GM18867 (cell line): Measurements from ENCODE around the gene FXYD7.
"Not testable (repeated sequence)": the region's sequence is repeated elsewhere in the genome, so short reads cannot be mapped to it uniquely, and the experiment has no call there.

Source experiments
- ATAC-seq: cut with Tn5 transposase; IDR thresholded peaks from one replicate; pipeline ENCODE4 v1.9.1; 2021; ENCODE audit warnings: mild to moderate bottlenecking, moderate library complexity; ENCODE audit not compliant: unreplicated experiment

FXYD7 gene

DNA sequence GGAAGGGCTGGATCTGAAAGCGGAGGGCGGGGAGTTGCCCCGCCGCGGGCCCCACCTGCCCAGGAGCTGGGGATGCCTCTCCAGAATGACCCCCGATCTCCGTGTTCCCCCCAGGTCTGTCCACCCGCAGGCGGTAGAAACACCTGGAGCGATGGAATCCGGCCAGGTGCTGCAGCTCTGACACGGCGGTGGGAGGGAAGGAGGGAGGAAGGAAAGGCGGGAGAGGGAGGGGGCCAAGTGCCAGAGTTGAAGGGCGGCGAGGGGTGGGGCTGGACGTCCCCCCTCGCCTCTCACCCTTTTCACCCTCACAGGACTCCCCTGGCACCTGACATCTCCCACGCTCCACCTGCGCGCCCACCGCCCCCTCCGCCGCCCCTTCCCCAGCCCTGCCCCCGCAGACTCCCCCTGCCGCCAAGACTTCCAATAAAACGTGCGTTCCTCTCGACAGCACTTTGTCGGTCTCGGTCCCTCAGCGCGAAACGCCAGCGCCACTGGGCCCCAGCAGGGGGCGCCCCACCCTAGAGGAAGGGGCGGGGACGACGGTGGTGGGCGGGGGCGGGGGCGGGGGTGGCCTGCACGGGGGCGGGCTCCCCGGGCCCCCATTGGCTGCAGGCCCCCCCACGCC, 337 bp upstream of the FXYD7 start:
- ATAC-seq, result no peak

DNA sequence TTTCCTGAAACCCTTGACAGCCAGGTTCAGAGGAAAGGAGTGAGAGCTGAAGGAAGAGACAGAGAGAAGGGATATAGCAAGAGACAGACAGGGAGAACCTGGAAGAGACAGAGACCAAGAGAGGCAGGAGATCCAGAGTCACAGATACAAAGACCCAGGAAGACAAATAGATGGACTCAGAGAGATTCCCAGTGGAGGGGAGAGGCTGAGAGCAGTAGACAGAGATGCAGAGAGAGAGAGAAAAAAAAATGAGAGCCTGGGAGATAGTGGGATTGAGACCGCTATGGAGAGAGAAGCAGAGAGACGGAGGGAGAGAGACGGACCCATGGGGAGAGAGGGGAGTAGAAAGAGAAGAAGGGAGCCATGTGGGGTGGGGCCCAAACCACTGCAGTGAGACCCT, 763 bp downstream of the FXYD7 start:
- no peak for ATAC-seq

DNA sequence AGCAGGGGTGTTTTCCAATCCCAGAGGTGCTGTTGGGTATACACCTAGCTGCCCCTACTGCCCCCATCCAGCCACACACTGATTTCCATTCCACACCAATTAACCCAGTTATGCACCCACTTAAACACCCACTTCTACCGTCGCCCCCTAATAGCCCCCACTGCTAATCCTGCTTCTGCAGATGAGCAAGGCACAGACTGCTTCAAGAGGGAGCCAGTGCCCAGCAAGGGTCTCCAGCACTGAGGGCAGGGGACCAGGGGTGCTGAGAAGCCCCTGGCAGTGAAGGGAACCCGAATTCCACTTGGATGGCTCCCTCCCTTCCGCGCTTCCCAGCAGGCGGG, 1.2 kb downstream of the FXYD7 start:
- ATAC-seq, result no peak

DNA sequence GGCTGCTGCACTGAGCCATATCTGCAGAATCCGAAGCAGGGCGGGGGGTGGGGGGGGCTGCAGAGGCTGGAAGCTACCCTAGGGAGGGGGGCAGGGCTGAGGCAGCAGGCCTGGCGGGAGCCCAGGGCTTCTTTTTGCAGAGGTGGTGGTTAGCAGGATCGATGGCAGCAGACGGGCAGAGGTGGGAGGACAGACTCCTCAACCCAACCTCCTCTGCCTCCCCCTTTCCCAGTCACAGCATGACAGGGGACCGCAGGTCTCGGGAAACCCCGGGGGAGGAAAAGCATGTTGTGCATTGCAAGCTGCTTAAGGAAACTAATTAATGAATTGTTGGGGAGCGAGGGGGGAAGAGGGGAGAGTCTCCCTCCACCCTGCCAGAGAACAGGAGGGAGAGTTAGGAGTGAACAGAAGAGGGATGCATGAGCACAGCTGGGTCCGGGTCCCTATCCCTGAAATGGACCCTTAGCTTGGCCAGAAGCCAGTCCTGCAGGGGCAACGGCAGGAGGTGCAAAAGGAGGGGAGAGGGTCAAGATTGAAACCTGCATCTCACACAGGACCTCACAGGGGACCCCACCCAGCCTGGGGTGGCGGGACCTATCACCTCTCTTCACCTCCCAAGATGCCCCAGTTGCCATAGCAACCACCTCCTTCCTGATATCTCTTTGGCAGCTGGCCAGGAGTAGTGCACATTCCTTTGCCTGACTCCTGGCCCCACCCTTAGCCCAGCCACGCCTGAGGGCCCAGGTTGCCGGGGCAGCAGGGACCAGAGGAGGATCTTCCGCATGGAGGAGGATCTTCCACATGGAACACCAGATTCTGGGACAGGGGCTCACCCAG, 1.8 kb downstream of the FXYD7 start:
- ATAC-seq, result no peak

DNA sequence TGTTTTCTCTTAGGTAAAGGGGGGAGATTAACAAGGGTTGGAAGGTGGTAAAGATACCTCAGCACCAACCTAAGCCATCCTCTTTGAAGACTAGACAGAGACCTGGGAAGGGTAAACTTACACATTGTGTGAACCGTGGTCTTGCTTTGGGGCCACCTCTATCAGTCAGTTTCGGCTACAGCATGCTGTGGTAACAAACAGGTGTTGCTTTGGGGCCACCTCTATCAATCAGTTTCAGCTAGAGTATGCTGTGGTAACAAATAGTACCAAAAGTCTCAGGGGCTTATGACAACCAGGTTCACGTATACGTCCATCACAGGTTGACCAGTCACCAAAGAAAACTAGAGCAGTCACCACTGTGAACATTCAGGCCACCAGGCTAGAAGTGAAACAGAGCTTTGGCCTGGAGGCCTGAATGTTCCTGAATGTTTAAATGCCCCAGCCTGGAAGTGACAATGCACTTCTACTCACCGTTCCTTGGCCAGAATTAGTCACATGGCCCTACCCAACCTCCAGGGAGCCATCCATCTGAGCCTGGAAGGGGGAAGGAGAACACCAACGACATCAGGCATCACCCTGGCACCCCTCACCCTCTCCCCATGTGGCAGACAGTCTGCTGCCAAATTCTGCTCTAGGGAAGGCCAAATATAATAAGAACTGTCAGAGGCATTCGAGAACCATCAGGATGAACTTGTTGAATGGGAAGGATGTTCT, 3.8 kb downstream of the FXYD7 start:
- ATAC-seq, result no peak

DNA sequence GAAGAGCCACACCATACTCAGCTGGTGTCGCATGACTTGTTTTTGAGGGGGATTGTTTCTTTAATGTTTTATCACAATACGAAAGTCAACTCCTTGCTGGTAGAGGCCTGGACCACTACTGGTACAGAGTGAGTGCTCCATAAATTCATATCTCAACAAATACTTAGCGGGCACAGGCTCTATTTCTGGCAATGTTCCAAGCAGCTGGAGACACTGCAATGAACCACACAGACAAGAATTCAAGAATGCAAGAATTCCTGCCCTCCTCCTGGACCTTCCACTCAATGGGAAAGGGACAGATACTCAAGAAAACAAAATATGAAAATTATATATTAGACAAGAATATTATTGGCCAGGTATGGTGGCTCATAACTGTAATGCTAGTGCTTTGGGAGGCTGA, 6.4 kb downstream of the FXYD7 start:
- ATAC-seq, result no peak

DNA sequence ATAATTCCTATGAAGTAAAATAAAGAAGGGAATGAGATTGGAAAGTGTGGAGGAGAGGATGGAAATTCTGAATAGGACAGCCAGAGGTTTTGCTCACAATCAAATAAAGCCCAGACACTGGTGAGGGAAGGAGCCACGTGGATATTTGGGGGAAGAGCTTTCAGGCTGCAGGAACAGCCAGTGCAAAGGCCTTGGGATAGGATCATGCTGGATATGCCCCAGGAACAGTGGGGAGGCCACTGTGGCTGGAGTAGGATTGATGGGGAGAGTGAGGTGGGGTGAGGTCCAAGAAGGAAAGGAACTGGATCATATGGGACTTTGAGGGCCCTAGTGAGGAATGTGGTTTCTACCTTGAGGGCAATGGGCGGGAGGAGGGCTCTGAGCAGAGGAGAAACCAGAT, 7.4 kb downstream of the FXYD7 start:
- ATAC-seq, result no peak

DNA sequence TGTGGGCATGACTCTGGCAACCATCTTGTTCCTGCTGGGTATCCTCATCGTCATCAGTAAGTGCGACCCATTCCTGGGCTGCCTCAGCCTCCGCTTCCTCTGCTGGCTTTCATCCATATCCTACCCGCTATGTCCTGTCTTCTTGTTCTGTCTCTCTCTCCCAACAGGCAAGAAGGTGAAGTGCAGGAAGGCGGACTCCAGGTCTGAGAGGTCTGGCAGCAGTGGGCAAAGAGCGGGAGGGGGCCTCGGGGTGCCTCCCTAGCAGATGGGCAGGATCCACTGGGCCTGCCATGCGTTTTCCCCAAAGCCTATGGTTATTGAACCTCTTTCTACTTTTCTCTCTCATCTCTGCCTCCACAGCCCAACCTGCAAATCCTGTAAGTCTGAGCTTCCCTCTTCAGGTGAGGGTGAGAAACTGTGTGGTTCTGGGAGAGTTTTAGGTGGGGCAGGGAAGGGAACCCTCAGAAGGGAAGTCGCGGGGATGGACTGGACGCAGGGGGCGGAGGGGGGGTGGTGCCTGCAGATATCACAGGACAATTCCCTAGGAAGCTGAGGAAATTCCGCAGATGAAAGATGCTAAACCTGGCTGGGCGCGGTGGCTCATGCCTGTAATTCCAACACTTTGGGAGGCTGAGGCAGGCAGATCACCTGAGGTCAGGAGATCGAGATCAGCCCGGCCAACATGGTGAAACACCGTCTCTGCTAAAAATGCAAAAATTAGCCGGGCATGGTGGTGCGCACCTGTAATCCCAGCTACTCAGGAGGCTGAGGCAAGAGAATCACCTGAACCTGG, 8.4 kb downstream of the FXYD7 start:
- ATAC-seq, result no peak

DNA sequence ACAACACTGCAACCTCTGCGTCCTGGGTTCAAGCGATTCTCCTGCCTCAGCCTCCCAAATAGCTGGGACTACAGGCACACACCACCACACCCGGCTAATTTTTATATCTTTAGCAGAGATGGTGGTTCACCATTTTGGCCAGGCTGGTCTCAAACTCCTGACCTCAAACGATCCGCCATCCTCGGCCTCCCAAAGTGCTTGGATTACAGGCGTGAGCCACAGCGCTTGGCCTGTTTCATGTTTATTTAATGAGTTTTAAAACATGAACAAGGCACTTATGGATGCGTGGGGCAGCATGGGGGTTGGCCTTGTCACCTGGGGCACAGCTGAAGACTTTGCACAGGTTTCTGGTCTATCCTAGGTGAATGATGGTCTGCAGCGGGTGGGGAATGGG, 10.1 kb downstream of the FXYD7 start:
- not testable (repeated sequence) for ATAC-seq

DNA sequence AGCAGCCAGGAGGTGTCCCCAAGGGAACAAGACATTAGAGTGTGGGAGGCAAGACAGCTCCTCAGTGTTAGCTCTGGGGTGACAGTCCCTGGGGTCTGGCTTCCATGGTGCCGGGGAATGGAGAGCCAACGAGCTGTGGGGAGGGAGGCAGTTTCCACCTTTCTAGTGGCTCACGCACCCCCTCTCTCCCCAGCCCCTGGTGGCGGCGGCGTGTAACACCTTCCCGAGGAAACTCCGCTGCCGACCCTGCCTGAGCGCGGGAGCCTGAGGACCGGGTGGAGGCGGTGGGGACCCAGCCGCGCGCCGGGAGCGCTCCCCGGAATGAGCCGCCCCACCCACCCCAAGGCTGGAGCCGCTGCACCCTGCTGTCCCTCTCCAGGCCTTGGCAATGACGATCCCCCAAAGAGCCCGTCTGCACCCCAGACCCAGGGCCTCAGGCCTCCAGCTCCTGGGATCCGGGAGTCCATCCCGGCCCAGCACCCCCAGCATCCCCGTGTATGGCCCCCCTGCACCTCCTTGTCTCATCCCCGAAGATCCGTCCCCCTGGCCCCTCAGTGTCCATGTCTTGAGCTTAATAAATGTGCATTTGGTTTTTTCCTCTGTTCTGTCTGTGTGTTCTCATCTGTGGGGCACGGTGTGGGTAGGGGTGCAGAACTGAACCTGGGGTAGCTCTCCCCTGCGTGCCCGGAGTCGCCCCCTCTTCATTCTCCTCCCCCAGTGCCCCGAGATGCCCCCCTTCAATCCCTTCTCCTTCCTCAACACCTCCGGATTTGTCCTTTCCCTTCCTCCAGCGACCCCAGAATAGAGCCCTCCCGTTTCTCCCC, 10.9 kb downstream of the FXYD7 start:
- ATAC-seq, result no peak

DNA sequence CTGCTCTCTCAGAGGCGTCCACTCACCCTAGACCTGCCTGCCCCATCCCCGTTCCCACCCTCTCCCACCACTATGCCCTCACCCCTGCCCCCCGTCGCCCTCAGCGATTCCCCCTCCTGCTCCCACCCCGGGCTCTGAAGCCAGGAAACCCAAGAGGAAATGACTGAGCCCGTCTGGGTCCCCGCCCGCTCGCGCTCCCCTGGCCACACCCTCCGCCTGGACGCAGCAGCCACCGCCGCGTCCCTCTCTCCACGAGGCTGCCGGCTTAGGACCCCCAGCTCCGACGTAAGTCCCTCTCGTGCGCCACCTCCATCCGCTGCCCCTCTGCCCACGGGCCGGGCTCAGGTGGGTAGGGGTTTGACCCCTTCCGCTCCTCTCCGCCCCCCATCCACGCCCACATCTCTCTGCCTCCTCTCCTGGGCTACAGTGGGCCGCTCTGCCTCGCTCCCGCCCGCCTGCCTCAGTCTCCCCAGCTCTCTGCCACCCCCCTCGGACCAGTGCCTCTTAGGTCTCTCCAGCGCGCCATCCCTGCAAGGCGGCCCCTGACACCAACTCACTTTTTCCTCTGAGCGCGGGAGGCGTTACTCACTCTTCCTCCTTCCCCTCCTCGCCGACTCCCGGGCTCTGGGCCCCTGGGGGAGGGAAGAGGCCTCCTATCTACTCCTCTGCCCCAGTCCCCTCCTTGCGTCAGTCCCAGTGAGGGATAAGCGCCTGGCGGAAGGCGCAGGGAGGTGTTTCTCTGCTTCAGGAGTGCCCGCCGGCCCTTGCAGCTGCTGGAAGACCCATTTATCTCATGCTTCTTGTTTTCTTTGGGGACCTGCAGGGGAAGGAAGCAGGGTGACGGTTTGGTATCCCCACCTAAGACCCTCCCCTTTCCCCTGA, 11.7 kb downstream of the FXYD7 start, which contains the start of gene FXYD5:
TSS of gene FXYD5 (plus strand) at position 211 of the 882 bp plus-strand sequence. CDS start 816 bp downstream, outside the sequence.
- peak; percentile 40 for ATAC-seq

DNA sequence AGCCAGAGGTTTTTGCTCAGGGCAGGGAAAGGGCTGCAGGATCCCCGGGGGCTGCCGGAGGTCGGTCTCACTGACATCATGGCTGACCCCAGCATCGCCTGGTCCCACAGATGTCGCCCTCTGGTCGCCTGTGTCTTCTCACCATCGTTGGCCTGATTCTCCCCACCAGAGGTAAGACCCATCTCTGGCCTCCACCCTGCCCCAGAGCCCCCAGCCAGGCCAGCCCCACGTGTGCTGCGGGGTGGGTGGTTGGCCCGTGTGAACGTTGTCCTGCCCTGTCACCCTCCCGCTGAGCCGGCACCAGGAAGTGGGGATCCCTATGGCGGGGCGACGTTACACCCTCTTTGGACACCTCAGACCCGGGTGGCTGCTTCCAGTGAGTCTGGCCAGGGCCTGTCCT, 12.4 kb downstream of the FXYD7 start:
- ATAC-seq, result peak; percentile 34

DNA sequence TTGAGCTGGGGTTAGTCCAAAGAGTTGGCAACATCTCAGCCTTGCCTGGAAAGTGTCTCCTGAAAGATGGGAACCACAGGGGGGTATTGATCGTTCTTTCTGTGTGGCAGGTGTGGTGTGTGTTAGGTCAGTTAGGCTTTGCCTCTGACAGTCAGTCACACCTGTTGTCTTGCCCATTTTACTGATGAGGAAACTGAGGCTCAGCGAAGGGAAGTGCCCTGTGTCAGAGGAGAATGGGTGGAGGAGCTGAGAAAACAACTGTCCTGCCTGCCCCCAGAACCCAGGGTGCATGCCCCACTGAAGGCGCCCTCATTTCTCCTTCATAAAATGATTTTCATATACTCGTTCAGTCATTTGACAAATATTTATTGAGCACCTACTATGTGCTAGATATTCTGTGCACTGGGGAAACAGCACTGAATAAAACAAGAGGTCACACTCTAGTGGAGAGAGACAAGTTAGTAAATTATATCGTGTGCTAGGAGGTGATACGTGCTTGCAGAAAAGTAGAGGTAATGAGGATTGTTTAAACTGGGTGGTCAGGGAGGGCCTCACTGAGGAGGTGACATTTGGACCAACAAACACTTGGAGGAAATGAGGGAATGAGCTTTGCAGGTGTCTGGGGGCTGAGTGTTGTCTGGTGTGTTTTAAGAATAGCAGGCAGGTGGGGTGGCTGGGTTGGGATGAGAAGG, 13.1 kb downstream of the FXYD7 start:
- ATAC-seq, result no peak

DNA sequence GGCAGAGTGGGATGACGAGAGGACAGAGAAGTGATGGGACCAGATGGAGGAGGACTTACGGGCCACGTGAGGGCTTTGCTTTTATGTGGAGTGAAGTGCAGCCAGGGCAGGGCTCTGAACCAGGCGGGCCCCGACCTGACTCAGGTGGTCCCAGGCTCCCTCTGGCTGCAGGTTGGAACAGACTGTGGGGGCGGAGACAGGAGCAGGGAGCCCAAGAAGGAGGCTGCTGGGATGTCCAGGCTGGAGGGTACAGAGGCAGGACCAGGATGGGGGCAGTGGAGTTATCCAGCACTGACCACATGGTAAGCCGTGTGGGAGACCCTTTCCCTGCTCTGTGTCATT, 13.6 kb downstream of the FXYD7 start:
- ATAC-seq, result no peak

DNA sequence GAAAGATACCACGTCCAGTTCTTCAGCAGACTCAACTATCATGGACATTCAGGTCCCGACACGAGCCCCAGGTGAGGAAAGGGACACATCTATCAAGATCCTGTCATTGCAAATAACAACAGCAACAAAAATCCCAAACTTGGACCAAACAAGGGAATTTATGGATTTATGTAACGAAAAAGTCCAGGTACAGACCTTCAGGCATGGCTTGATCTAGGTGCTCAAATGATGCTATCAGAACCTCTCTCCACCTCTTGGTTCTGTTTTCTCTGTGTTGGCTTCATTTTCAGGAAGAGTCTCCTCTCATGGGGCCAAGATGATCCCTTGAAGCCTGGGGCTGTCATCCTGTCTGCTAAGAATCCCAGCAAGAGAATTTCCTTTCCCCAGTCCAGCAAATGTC, 14.4 kb downstream of the FXYD7 start:
- no peak for ATAC-seq

DNA sequence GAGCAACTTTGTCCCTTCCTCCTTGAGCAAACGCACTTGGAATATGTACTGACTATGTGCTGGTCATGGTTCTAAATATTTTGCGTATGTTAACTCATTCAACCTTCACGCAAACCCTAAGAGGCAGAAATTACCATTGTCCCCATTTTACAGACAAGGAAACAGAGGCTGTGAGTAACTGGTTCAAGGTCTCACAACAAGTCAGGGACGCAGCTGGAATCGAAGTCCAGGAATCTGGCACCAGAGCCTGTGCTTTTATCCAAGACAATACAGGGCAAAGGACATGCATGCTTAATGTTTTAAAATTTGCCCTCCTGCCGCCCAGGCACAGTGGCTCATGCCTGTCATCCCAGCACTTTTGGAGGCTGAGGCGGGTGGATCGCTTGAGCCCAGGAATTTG, 16.6 kb downstream of the FXYD7 start:
- no peak for ATAC-seq

DNA sequence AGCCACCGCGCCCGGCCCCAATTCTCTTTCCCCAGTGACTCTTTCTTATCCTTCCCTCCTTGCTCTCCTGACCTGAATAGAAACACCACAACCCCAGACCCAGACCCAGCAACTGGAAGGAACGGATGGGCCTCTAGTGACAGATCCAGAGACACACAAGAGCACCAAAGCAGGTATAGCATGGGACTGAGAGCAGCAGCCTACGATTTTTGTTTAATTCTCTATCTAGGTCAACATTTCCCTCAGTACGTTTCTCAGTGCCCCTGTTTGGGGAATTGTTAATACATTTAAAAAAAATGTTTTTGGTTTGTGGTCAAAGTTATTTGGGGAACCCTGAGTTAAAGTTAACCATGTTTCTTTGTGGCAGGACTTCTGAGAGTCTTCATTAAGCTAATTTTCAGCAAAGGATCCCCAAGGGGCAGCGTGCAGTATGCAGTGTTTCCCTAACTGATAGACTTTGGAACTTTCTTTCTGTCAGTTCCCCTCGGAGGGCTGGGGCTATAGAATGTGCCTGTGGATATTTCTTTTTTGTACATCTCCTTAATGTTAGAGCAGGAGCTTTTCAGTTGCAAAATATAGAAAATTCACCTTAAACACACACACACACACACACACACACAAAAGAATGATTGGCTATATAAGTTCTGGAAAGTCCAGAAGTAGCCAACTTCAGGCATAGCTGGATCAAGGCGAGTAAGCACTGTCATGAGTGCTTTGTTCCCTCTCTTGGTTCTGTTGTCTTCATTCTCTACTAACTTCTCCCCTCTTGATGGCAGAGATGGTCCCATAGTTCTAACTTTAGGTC, 17.8 kb downstream of the FXYD7 start:
- no peak for ATAC-seq

DNA sequence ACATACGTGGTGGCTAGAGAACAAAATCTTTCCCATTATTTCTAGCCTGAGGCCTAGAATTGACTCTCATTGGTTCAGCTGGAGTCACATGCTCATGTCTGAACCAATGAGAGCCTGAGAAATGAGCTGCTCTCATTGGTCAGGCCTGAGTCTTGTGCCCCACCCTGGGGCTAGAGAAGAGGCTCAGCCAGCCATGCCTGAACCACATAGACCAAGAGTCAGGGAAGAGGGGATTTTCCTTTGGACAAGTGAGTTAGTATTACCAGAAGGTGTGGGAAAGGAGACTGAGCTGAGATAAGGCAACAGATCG, 18.3 kb downstream of the FXYD7 start:
- ATAC-seq, result no peak
